HG03095 (cell line): ENCODE data around the gene GRK2.
"Not testable (repeated sequence)": the region's sequence is repeated elsewhere in the genome, so short reads cannot be mapped to it uniquely, and the experiment has no call there.

Source experiments
- ATAC-seq: cut with Tn5 transposase; IDR thresholded peaks from one replicate; pipeline ENCODE4 v1.9.1; 2021; ENCODE audit warnings: moderate library complexity; ENCODE audit not compliant: unreplicated experiment

The GRK2 gene

DNA sequence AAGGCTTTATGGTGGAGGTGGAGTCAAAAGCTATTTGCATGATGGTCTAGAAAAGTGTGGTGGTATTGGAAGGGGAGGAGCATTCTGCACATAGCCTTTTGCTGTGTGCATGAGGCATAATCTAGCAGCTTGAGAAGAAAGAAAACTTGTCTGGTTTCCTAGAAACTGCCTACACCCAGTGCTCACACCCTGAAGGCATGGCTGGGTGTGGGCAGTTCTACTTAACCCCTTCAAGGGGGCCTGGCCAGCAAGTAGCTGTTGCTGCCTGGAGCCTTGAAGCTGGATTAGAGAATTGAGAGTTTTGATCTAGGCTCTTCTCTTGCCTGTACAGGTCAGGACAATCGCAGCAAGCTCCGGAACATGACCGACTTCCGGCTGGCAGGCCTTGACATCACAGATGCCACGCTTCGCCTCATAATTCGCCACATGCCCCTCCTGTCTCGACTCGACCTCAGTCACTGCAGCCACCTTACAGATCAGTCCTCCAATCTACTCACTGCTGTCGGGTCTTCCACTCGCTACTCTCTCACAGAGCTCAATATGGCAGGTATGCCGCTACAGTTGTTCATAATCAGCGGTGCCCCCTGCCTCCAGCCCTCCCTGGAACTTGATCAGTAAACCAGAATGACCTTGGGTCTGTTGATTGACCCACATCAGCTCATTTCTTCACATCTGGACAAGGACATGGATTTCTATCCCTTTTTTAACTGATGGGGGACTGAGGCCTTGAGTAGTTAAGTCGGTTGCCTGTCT lies 12.2 kb upstream of the GRK2 start:
- ATAC-seq: no peak

DNA sequence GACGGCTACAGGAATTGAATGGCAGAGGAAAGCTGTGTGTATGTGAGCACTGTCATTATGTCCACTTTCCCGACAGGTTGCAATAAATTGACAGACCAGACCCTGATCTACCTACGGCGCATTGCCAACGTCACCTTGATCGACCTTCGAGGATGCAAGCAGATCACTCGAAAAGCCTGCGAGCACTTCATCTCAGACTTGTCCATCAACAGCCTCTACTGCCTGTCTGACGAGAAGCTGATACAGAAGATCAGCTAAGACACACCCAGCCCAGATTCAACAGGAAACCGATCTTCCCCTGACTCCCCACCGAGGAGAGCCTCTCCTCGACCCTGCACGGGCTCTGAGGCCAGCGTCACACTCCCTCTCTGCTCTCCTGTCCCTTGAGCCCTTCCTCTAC lies 11.5 kb upstream of the GRK2 start:
- ATAC-seq: no peak

DNA sequence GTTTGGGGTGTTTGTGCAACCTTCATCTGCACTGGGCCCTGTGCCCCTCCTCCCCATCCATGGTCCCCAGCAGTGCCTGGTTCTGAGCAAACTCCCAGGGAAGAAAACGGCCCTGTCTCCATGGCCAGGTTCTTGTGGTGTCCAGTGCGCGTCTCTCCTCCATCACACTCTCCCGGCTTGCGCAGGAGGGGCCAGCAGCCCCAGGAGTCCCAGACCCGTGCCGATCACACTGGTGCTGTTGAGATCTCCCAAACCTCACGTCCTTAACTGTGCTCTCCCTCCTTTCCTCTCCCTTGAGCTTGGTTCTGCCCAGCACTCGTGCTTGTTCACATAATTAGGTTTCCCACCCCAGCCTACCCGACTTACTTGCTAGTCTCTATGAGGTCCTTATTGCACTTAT lies 10.9 kb upstream of the GRK2 start:
- no peak for ATAC-seq

DNA sequence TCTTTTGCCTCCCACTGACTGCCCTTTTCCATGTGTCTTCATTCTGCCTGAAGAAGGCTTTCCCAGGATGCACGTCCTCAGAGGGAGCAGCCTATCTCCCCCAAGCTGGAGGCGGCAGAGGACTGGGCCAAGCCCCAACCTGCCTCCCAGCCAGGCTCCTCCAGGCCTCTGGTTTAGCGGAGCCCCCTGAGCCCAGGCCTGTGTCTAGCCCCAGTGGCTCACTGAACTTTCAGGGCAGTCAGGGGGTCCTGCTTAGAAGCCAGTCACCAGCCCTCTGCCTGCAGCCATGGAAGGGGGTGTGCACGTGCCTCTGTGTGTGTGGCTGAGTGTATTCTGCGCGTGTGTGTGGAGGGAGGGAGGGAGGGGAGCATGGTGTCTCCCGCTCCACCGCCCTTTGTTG lies 10.4 kb upstream of the GRK2 start:
- no peak for ATAC-seq

GRCh38 chr11:67256477-67257135 lies 9.7 kb upstream of the GRK2 start:
- ATAC-seq: no peak

GRCh38 chr11:67260406-67260805 lies 5.9 kb upstream of the GRK2 start:
- ATAC-seq: no peak

GRCh38 chr11:67260885-67261639 lies 5.2 kb upstream of the GRK2 start:
- ATAC-seq: not testable (repeated sequence)

DNA sequence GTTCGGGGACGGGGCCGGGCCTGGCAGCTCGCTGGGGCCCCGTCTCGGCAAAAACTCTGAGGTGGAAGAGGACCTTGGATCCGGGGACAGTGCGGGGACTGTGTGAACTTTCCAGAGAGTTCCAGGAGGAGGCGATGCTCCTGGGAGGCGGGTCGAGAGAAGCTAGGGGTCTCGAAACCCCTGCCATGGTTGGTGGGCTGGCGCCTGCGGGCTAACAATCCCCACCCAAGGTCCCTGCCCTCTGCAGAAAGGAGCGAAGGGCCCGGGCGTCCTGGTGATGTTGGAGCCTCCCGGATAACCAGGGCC lies 4.7 kb upstream of the GRK2 start:
- ATAC-seq: no peak

- no peak for ATAC-seq
These were observed 4.2 kb upstream of the GRK2 start for GRCh38 chr11:67261946-67262681.

GRCh38 chr11:67262731-67263675 lies 3.3 kb upstream of the GRK2 start:
- no peak for ATAC-seq

DNA sequence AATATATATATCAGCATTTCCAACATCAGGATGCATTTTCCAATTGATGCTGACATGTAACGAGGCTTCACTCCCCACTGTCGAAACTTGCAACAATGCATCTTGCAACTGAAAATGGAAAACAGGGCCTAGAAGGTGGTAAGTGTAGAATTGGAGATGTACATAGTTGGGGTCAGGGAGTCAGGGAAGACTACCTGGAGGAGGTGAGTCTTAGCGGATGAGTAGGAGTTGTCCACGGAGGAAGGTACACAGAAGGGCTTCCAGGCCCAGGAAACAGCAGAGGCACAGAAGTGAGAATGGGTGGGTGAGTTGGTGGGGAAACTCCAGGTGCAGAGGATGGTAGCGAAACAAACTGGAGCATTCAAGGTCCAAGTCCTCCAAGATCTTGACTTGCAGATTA lies 2.0 kb upstream of the GRK2 start:
- ATAC-seq: no peak

DNA sequence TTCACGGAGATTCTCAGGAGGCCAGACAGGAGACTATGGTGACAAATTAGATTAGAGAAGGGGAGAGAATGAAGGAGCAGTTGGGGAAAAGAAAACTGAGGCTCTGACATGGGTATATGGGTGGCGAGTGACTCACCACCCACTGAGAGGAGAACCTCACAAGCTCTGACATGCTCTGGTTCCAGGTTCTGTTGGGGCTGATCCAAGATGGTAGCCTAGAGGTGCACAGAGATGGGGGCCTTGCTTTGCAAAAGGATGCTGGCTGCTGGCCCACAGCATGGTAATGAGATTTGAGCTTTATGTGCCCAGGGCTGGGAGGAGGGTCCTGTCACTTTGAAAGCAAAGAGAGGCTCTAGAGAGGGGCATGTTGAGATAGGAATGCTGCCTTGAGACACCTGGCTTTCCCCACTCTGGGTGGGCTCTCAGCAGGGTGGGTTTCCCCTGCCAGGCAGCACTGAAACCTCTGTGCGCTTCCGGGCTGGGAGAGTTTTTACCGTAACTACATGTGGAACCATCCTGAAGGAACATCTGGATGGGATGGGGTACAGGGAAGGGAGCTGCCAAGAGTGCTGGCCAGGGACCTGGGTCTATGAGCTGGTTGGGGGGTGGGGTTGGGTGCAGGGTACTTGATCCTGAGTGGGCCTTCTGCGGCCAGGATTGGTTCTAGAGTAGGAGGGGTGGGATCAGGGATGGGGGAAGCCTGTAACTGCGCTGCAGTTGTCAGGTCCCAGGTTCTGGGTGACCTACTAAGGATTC lies 1.2 kb upstream of the GRK2 start:
- ATAC-seq: no peak

DNA sequence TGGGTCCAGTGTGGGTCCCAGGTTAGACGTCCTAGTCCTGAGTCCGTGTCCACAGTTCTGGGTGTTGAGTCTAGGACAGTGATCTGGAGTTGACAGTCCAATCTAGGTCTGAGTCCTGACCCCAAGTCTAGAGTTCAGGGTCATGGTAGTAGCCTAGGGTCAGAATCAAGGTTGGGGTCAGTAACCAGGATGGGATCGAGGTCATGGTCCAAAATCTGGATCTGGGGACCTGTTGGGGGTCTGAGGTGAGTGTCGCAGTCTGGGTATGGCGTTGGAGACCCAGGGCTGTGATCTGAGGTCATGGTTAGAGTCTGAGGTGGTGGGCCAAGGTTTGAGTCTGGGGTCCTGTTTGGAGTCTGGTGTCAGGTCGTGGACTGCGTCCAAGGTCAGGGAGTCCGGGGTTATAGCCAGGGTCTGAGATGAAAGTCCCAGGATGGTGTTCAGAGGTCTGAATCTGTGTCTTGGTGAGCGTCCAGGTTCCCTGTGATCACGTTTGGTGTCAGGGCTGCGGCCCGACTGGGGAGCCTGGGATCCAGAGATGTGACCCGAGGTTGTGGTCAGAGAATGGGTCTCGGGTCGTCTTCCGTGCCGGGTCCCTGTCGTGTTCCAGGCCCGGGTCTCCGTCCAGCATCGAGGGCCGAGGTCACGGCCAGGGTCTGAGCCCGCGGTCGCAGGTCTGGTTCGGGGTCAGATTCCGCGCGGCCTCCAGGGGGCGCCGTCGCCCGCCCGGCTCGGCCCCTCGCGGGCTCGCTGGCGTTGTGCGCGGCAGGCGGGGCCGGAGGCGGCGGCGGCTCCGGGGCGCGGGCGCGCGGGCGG lies 432 bp upstream of the GRK2 start:
- ATAC-seq: no peak

DNA sequence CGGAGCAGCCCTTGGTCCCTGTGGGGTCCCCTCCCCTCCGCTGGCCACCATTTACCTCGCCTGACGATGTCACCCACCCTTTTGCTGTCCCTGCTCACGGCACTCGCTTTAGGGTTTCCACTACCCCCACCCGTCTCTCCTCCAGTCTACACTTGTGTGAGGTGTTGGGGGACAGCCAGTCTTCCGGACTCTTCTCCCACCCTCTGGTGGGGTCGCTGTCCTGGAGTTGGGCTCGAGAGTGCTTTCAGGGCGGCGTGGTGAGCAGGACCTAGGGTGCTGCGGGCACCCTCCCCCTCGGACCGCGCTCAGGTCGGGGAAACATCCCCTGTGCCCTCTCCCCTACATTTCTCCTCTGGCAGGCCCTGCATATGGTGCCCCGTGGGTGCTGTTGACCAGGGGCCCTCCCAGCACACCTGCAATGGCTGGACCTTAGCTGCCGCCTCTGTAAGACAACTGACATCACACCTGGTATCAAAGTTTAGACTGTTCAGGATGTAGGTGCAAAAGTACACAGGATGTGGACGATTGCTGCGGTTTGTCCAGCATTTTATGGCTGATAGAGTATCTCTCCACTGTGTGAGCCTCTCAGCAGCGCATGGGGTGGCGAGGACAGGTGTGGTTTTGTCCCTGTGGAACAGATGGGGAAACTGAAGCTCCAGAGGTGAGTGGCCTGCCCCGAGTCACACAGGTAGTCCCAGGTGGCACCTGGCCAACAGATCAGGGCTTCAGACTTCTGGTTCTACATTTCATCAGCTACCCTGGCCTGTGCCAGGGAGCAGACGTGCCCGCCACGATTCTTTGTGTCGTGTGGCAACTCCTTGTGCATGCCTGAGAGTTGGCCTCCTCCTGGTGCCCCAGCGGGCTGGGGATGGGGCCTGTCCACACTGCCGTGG lies 1.2 kb downstream of the GRK2 start:
- ATAC-seq: no peak

DNA sequence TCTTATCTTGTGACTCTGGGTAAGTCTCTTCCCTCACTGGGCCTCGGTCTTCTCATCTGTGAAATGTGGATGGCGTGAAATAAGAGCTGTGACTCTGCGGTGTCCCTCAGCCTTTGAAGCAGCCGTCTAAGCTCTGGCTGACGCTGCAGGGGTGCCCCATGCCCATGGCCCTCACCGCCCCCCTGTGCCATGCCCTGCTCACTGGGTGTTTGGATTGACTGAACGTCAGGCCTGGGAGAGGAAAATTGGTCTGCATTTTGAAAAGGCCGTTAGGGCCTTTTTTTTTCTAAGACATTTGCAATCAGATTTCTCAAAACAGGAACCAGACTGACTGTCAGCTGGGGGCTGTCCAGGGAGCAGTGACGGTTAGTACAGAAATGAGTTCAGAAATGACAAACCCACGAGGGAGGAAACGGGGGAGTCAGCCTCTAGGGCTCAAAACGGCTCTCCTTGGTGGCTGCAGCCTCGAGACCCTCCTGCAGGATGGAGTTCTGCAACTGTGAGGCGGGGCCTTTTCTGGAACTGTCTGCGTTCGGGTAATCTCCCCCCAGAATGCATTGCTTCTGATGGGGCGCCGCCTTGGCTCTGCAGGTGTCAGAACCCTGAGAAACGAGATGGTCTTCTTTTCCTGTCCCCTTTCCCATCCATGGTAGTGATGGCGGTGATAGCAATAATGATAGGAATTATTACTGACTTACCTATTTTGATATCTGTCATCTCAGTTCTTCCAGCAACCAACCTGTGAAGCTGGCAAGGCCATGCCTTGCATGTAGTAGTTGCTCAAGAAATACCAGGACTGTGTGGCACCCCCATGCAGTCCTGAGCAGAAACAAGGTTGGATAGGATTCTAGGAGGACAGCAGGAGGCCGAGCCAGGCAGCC lies 2.0 kb downstream of the GRK2 start:
- ATAC-seq: no peak

DNA sequence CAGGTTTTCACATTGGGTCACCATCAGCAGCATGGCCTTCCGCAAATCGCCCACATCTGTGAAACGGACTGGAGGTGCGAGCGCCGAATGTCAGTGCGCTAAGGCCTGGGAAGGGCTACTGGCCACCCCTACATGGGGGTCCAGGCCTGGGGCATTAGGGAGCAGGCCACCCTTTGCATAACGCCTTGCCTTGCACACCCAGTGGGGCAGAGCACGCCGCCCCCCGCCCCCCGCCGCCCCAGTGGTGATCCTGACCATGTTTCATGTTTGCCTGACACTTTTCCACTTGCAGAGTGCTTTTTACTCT lies 2.6 kb downstream of the GRK2 start:
- ATAC-seq: no peak
